SU-DHL-6 (cell line): Measurements from ENCODE around the gene RPL32.

Source experiments
- CTCF ChIP-seq: fragments of 200-600 bp; sonication (generic); IDR thresholded peaks from one replicate; pipeline ENCODE4 v1.5.1; 2017; ENCODE audit warnings: antibody characterized with exemption, mild to moderate bottlenecking, low read length, moderate library complexity; ENCODE audit not compliant: insufficient read depth, poor library complexity, severe bottlenecking
- EZH2phosphoT487 ChIP-seq: fragments of 200-600 bp; sonication (generic), shearing (Covaris generic); conservative IDR thresholded peaks from 2 replicates; pipeline ENCODE4 v1.6.1; 2018; ENCODE audit warnings: mild to moderate bottlenecking, antibody characterized with exemption, low read length, moderate library complexity, mixed read lengths

- TF ChIP-seq CTCF (no peak), EZH2phosphoT487 (no peak)
These were observed 49.9 kb downstream of the RPL32 start for GRCh38 chr3:12791430-12791829.
